Right atrium auricular region (tissue), 2 donors: ENCODE measurements around the gene IFNA4. TPM values are rescaled to one million over a fixed set of nuclear protein-coding genes. Genes with fewer than 3 reads are reported as not detected.
"Not testable (repeated sequence)": the region's sequence is repeated elsewhere in the genome, so short reads cannot be mapped to it uniquely, and the experiment has no call there.

Experiments
- DNase-seq: peaks from one replicate; pipeline ENCODE4 v3.0.0-alpha.2; 2019; ENCODE audit warnings: low spot score
- H3K27ac ChIP-seq, 2 donors: fragments of 200-600 bp; sonication (generic); 1 replicate in 1 of 2; 2 replicates in 1 of 2; pipeline ENCODE4 v1.5.1; 2016 to 2019
- H3K27me3 ChIP-seq, 2 donors: fragments of 200-600 bp; sonication (generic); one replicate each; pipeline versions ENCODE4 v1.5.1 to v1.6.0; 2017 to 2019
- H3K36me3 ChIP-seq: fragments of 200-600 bp; sonication (generic); one replicate; pipeline ENCODE4 v1.5.1; 2016
- H3K4me1 ChIP-seq, 2 donors: fragments of 200-600 bp; sonication (generic); one replicate each; pipeline versions ENCODE4 v1.5.1 to v1.6.0; 2017 to 2019
- H3K4me3 ChIP-seq, 2 donors: fragments of 200-600 bp; sonication (generic); 1 replicate in 1 of 2; 2 replicates in 1 of 2; pipeline ENCODE4 v1.5.1; 2017 to 2019; ENCODE audit warnings: mild to moderate bottlenecking in 1 of 2, moderate library complexity in 1 of 2
- H3K9me3 ChIP-seq, 2 donors: fragments of 200-600 bp; sonication (generic); one replicate each; pipeline ENCODE4 v1.5.1; 2019
- CTCF ChIP-seq, 2 donors: fragments of 200-600 bp; sonication (generic); IDR thresholded peaks; one replicate each; pipeline ENCODE4 v1.5.1; 2019; ENCODE audit warnings: antibody characterized with exemption in 2 of 2
- total RNA-seq, 2 donors: library from RNA; depleted of rRNA; stranded (reverse); fragments of >200 nt; gene quantifications; one replicate each; pipeline ENCODE4 v1.1.0, GENCODE V29; 2016

IFNA4 gene
- total RNA-seq = not detected

GRCh38 chr9:21187487-21187886 is at the start of gene IFNA4:
TSS of gene IFNA4 (minus strand) at chr9:21187587. CDS start at chr9:21187531, 56 bp downstream.
- H3K27ac ChIP-seq, H3K9me3 ChIP-seq, H3K4me3 ChIP-seq, H3K36me3 ChIP-seq, DNase-seq, H3K4me1 ChIP-seq, H3K27me3 ChIP-seq: not testable (repeated sequence)

GRCh38 chr9:21236360-21236714 is 49.0 kb upstream of the IFNA4 start:
- not testable (repeated sequence) for DNase-seq, H3K36me3 ChIP-seq, H3K4me3 ChIP-seq, H3K27ac ChIP-seq, H3K4me1 ChIP-seq, H3K9me3 ChIP-seq, H3K27me3 ChIP-seq

GRCh38 chr9:21235468-21236359 is 48.3 kb upstream of the IFNA4 start:
- TF ChIP-seq CTCF (IDR thresholded peaks at IDR 0.05) = peak in 1 of 2 donors; percentile 58
- H3K4me1 ChIP-seq, H3K36me3 ChIP-seq, H3K4me3 ChIP-seq, DNase-seq, H3K27ac ChIP-seq, H3K9me3 ChIP-seq, H3K27me3 ChIP-seq: not testable (repeated sequence)

GRCh38 chr9:21234153-21234687 is 46.8 kb upstream of the IFNA4 start:
- H3K4me3 ChIP-seq = no peak overlapping the region
- no peak for DNase-seq
- H3K4me1 ChIP-seq = no peaks in the 10 kb centered on the region
- no peaks in the 10 kb centered on the region for H3K36me3 ChIP-seq
- no peak overlapping the region for H3K27ac ChIP-seq
- no peaks in the 10 kb centered on the region for H3K9me3 ChIP-seq
- H3K27me3 ChIP-seq = no peaks in the 10 kb centered on the region
- TF ChIP-seq CTCF (IDR thresholded peaks at IDR 0.05) = no peak

- DNase-seq = no peak
- Histone ChIP-seq H3K9me3 (no peaks in the 10 kb centered on the region), H3K27ac (no peak overlapping the region), H3K27me3 (no peaks in the 10 kb centered on the region), H3K4me3 (no peak overlapping the region), H3K4me1 (no peaks in the 10 kb centered on the region), H3K36me3 (no peaks in the 10 kb centered on the region)
- TF ChIP-seq CTCF (IDR thresholded peaks at IDR 0.05) = no peak
Measured at GRCh38 chr9:21233258-21233657, 45.9 kb upstream of the IFNA4 start.

GRCh38 chr9:21228122-21228521 is 40.7 kb upstream of the IFNA4 start, which contains the start of gene IFNA17:
TSS of gene IFNA17 (minus strand) at chr9:21228222. CDS start at chr9:21228173, 49 bp downstream.
- Histone ChIP-seq H3K27ac (no peak within 1 kb of the TSS), H3K36me3 (no peaks in the 10 kb centered on the region), H3K9me3 (no peaks in the 10 kb centered on the region), H3K4me3 (no peak within 1 kb of the TSS), H3K4me1 (no peaks in the 10 kb centered on the region), H3K27me3 (no peaks in the 10 kb centered on the region)
- DNase-seq = no peak
- TF ChIP-seq CTCF (IDR thresholded peaks at IDR 0.05) = no peak

GRCh38 chr9:21217211-21217610 is 29.8 kb upstream of the IFNA4 start, which contains the start of gene IFNA16:
TSS of gene IFNA16 (minus strand) at chr9:21217311. CDS start at chr9:21217305, 6 bp downstream.
- not testable (repeated sequence) for H3K27me3 ChIP-seq, H3K27ac ChIP-seq, H3K4me1 ChIP-seq, H3K4me3 ChIP-seq, H3K36me3 ChIP-seq, H3K9me3 ChIP-seq, DNase-seq
